H9 (cell line): ENCODE measurements around the gene SYNRG. TPM values are rescaled to one million over a fixed set of nuclear protein-coding genes. Genes with fewer than 3 reads are reported as not detected.

Experiments used
- DNase-seq: peaks from one replicate; pipeline ENCODE4 v3.0.0-alpha.2; 2017
- H2AFZ ChIP-seq: one replicate; pipeline ENCODE4 v1.6.1; 2013; ENCODE audit warnings: mild to moderate bottlenecking, low read length, control low read depth, moderate library complexity
- H2AK5ac ChIP-seq: 2 replicates; pipeline ENCODE4 v1.6.1; 2013; ENCODE audit warnings: low read length, control low read depth, mixed read lengths; ENCODE audit not compliant: insufficient read length
- H2BK120ac ChIP-seq: one replicate; pipeline ENCODE4 v1.6.1; 2013; ENCODE audit warnings: low read depth, mild to moderate bottlenecking, low read length, control low read depth, inconsistent platforms; ENCODE audit not compliant: poor library complexity, severe bottlenecking
- H2BK12ac ChIP-seq: 2 replicates; pipeline ENCODE4 v1.6.1; 2013; ENCODE audit warnings: low read length, control low read depth, mixed read lengths, low read depth; ENCODE audit not compliant: insufficient read length
- H2BK15ac ChIP-seq: 2 replicates; pipeline ENCODE4 v1.6.1; 2013; ENCODE audit warnings: low read depth, low read length, control low read depth
- H2BK20ac ChIP-seq: one replicate; pipeline ENCODE4 v1.6.1; 2013; ENCODE audit warnings: low read depth, mild to moderate bottlenecking, low read length, control low read depth, inconsistent platforms; ENCODE audit not compliant: poor library complexity, severe bottlenecking
- H2BK5ac ChIP-seq: 2 replicates; pipeline ENCODE4 v1.6.1; 2013; ENCODE audit warnings: low read length, control low read depth, mixed read lengths; ENCODE audit not compliant: insufficient read length
- H3K14ac ChIP-seq: 2 replicates; pipeline ENCODE4 v1.6.1; 2013; ENCODE audit warnings: low read length, control low read depth; ENCODE audit not compliant: insufficient read depth
- H3K18ac ChIP-seq: 2 replicates; pipeline ENCODE4 v1.6.1; 2013; ENCODE audit warnings: low read depth, mild to moderate bottlenecking, mixed read lengths, low read length, control low read depth; ENCODE audit not compliant: insufficient read length
- H3K23ac ChIP-seq: 2 replicates; pipeline ENCODE4 v1.6.1; 2013; ENCODE audit warnings: low read length, control low read depth, mixed read lengths, low read depth; ENCODE audit not compliant: insufficient read length
- H3K23me2 ChIP-seq: 2 replicates; pipeline ENCODE4 v1.6.1; 2013; ENCODE audit warnings: low read depth, mild to moderate bottlenecking, mixed read lengths, low read length, control low read depth; ENCODE audit not compliant: insufficient read length, poor library complexity, severe bottlenecking
- H3K27ac ChIP-seq: 2 replicates; pipeline ENCODE4 v1.5.1; 2013; ENCODE audit warnings: low read length, control low read depth, mixed read lengths, low read depth; ENCODE audit not compliant: insufficient read length
- H3K27me3 ChIP-seq: 2 replicates; pipeline ENCODE4 v1.6.1; 2013; ENCODE audit warnings: low read length, control low read depth, inconsistent platforms; ENCODE audit not compliant: insufficient read depth
- H3K4ac ChIP-seq: 2 replicates; pipeline ENCODE4 v1.6.1; 2013; ENCODE audit warnings: low read depth, mild to moderate bottlenecking, control low read depth, inconsistent platforms, low read length, moderate library complexity
- H3K4me1 ChIP-seq: 2 replicates; pipeline ENCODE4 v1.6.1; 2013; ENCODE audit warnings: low read length, control low read depth, inconsistent platforms; ENCODE audit not compliant: insufficient read depth
- H3K4me2 ChIP-seq: 2 replicates; pipeline ENCODE4 v1.6.1; 2013; ENCODE audit warnings: low read length, control low read depth, mixed read lengths; ENCODE audit not compliant: insufficient read length, insufficient read depth
- H3K56ac ChIP-seq: 2 replicates; pipeline ENCODE4 v1.6.1; 2013; ENCODE audit warnings: low read depth, mild to moderate bottlenecking, mixed read lengths, low read length, control low read depth; ENCODE audit not compliant: insufficient read length
- H3K79me1 ChIP-seq: 2 replicates; pipeline ENCODE4 v1.6.1; 2013; ENCODE audit warnings: low read depth, mild to moderate bottlenecking, moderate library complexity, low read length, control low read depth, inconsistent platforms; ENCODE audit not compliant: insufficient read depth, poor library complexity, severe bottlenecking
- H3K79me2 ChIP-seq: 2 replicates; pipeline ENCODE4 v1.6.1; 2013; ENCODE audit warnings: low read length, control low read depth, inconsistent platforms; ENCODE audit not compliant: insufficient read depth
- H3K9ac ChIP-seq: 2 replicates; pipeline ENCODE4 v1.6.1; 2013; ENCODE audit warnings: low read length, control low read depth, mixed read lengths; ENCODE audit not compliant: insufficient read length; ENCODE audit errors: extremely low read depth
- H3K9me3 ChIP-seq: one replicate; pipeline ENCODE4 v1.6.1; 2013; ENCODE audit warnings: low read depth, low read length, inconsistent platforms; ENCODE audit not compliant: control insufficient read depth
- H3T11ph ChIP-seq: one replicate; pipeline ENCODE4 v1.6.1; 2013; ENCODE audit warnings: mild to moderate bottlenecking, low read length, control low read depth, inconsistent platforms
- H4K20me1 ChIP-seq: one replicate; pipeline ENCODE4 v1.6.1; 2013; ENCODE audit not compliant: control insufficient read depth, insufficient read length, insufficient read depth
- H4K5ac ChIP-seq: 2 replicates; pipeline ENCODE4 v1.6.1; 2013; ENCODE audit warnings: low read depth, mild to moderate bottlenecking, mixed read lengths, low read length, control low read depth; ENCODE audit not compliant: insufficient read length
- H4K8ac ChIP-seq: replicated peaks from 2 replicates; pipeline ENCODE4 v1.6.1; 2013; ENCODE audit warnings: low read length, control low read depth, mixed read lengths, low read depth; ENCODE audit not compliant: insufficient read length
- H4K91ac ChIP-seq: 2 replicates; pipeline ENCODE4 v1.6.1; 2013; ENCODE audit warnings: low read depth, mild to moderate bottlenecking, moderate library complexity, mixed read lengths, low read length, control low read depth; ENCODE audit not compliant: insufficient read length
- H3K27ac Mint-ChIP-seq, 3 experiments: 2 replicates in 2 of 3; 3 replicates in 1 of 3; pipeline ENCODE4 v1.8.0; 2020 to 2021; ENCODE audit warnings: mixed read lengths in 3 of 3, mild to moderate bottlenecking in 1 of 3, moderate library complexity in 1 of 3
- H3K27me3 Mint-ChIP-seq: 2 replicates; pipeline ENCODE4 v1.8.0; 2021; ENCODE audit warnings: low read depth, mild to moderate bottlenecking, moderate library complexity, mixed read lengths
- H3K36me3 Mint-ChIP-seq, 3 experiments: 2 replicates in 2 of 3; 3 replicates in 1 of 3; pipeline ENCODE4 v1.8.0; 2020 to 2021; ENCODE audit warnings: low read depth in 3 of 3, mixed read lengths in 3 of 3; ENCODE audit not compliant: insufficient read depth in 1 of 3
- H3K4me1 Mint-ChIP-seq, 2 experiments: 2 replicates each; pipeline ENCODE4 v1.8.0; 2020; ENCODE audit warnings: mixed read lengths in 2 of 2
- H3K4me3 Mint-ChIP-seq, 2 experiments: 2 replicates in 1 of 2; 3 replicates in 1 of 2; pipeline ENCODE4 v1.8.0; 2020 to 2021; ENCODE audit warnings: mild to moderate bottlenecking in 2 of 2, mixed read lengths in 2 of 2, moderate library complexity in 1 of 2
- H3K9me3 Mint-ChIP-seq, 2 experiments: 2 replicates in 1 of 2; 3 replicates in 1 of 2; pipeline ENCODE4 v1.8.0; 2020; ENCODE audit warnings: mild to moderate bottlenecking in 2 of 2, mixed read lengths in 2 of 2, moderate library complexity in 1 of 2
- CTCF ChIP-seq: fragments of 200-600 bp; sonication (generic); conservative IDR thresholded peaks from 3 replicates; pipeline ENCODE4 v1.8.0; 2021; ENCODE audit warnings: antibody characterized with exemption, mild to moderate bottlenecking
- WGBS: extraction: QIAGEN DNeasy Blood & Tissue Kit; methylation state at CpG from one replicate; pipeline ENCODE4 v1.1.7; 2013; ENCODE audit warnings: missing lambda C conversion rate, low lambda C conversion rate, mixed read lengths; ENCODE audit not compliant: insufficient read length; ENCODE audit errors: extremely low coverage; 5-methylcytosine and 5-hydroxymethylcytosine counted together
- long read RNA-seq: library from polyadenylated mRNA; unstranded; transcript quantifications from one replicate; pipeline ENCODE4 v2.0.0, GENCODE V29; 2020
- total RNA-seq: library from RNA; stranded (reverse); gene quantifications from 2 replicates; pipeline ENCODE4 v1.2.1, GENCODE V29; 2021

SYNRG gene
- 27.5 and 30.5 TPM in 2 replicates for total RNA-seq
- long read RNA-seq, full-length matches to known transcripts, result 4 of 46 reads
- long read RNA-seq, partial matches to known transcripts, result 12 of 46 reads
- long read RNA-seq, other reads (novel, unspliced or antisense), result 30 of 46 reads

- H3K4me1 Mint-ChIP-seq, result peaks cover 10 to 18% of the 10 kb centered on the region in 2 experiments
- Histone ChIP-seq H2BK15ac (no peak within 1 kb of the TSS), H4K8ac (no peak within 1 kb of the TSS), H3K4me2 (peak within 1 kb of the TSS; percentile 94), H2BK12ac (no peak within 1 kb of the TSS), H4K91ac (no peak within 1 kb of the TSS), H2BK5ac (no peak within 1 kb of the TSS), H3K9me3 (no peaks in the 10 kb centered on the region), H3K18ac (no peak within 1 kb of the TSS), H3K27me3 (no peaks in the 10 kb centered on the region), H3K23ac (no peak within 1 kb of the TSS), H3K4ac (no peak within 1 kb of the TSS), H3K23me2 (peaks cover 4% of the 10 kb centered on the region), H3K79me1 (peaks cover 7% of the 10 kb centered on the region), H3K4me1 (no peaks in the 10 kb centered on the region), H4K5ac (no peak within 1 kb of the TSS), H2BK120ac (no peak within 1 kb of the TSS), H2BK20ac (no peak within 1 kb of the TSS), H3K27ac (no peak within 1 kb of the TSS), H3T11ph (no peak within 1 kb of the TSS), H3K79me2 (no peaks in the 10 kb centered on the region), H3K56ac (no peak within 1 kb of the TSS), H2AK5ac (no peak within 1 kb of the TSS), H2AFZ (peak within 1 kb of the TSS; percentile 81), H4K20me1 (no peaks in the 10 kb centered on the region), H3K9ac (peak within 1 kb of the TSS; percentile 59), H3K14ac (no peak within 1 kb of the TSS; the same call in 1 of the 2 replicates)
- DNase-seq, result peak; percentile 99
- H3K36me3 Mint-ChIP-seq, result peaks cover 2 to 24% (median 17%) of the 10 kb centered on the region in 3 experiments; a peak in 6 of 7 replicates
- WGBS, result no CpG with 5 or more reads among the region's 60 CpGs
- H3K4me3 Mint-ChIP-seq, result peak within 1 kb of the TSS; percentile 89 to 94
- H3K27ac Mint-ChIP-seq, result peak within 1 kb of the TSS; percentile 90 to 98 (median 97)
- H3K27me3 Mint-ChIP-seq, result no peaks in the 10 kb centered on the region
- H3K9me3 Mint-ChIP-seq, result no peaks in the 10 kb centered on the region
- peak; percentile 52 for TF ChIP-seq CTCF
Measured at GRCh38 chr17:37609170-37610040, at the start of gene SYNRG. Gene SYNRG (minus strand): TSS chr17:37609418. CDS start chr17:37609355, 63 bp downstream.
